CD4-positive, alpha-beta T cell treated with Interleukin-6 at 100 ng/mL for 8 hours (primary cell): Measurements from ENCODE around the gene ZNF254.
"Not testable (repeated sequence)": the region's sequence is repeated elsewhere in the genome, so short reads cannot be mapped to it uniquely, and the experiment has no call there.

ENCODE experiments used
- DNase-seq: peaks from one replicate; pipeline ENCODE4 v3.0.0-alpha.2; 2020; ENCODE audit warnings: mixed read lengths, low spot score

The ZNF254 gene

GRCh38 chr19:24086974-24087595 lies at the start of gene ZNF254:
TSS of gene ZNF254 (plus strand) at chr19:24087187. CDS start at chr19:24087308, 121 bp downstream.
- DNase-seq: peak; percentile 79

DNA sequence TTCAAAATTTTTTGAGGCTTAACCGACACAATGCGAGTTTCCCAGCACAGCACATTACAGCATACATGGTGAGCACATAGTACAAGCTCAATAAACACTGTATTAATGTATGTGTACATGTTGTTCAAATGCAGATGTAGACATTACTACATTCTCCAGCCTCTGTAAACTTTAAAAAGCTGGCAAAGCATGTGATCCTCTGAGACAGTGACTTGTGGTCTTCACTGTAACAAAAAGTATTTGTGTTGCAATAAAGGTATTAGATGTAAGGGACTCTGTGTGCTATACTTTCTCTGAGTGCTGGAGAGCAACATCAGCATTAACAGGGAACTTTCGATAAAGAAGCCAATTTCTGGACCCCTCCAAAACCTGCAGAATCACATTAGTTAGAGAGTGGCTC lies 46.4 kb upstream of the ZNF254 start:
- no peak for DNase-seq

DNA sequence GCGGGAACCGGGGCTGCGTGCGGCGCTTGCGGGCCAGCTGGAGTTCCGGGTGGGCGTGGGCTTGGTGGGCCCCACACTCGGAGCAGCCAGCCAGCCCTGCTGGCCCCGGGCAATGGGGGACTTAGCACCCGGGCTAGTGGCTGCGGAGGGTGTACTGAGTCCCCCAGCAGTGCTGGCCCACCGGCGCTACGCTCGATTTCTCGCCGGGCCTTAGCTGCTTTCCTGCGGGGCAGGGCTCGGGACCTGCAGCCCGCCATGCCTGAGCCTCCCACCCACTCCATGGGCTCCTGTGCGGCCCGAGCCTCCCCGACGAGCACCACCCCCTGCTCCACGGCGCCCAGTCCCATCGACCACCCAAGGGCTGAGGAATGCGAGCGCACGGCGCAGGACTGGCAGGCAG lies 45.7 kb upstream of the ZNF254 start:
- DNase-seq: not testable (repeated sequence)

DNA sequence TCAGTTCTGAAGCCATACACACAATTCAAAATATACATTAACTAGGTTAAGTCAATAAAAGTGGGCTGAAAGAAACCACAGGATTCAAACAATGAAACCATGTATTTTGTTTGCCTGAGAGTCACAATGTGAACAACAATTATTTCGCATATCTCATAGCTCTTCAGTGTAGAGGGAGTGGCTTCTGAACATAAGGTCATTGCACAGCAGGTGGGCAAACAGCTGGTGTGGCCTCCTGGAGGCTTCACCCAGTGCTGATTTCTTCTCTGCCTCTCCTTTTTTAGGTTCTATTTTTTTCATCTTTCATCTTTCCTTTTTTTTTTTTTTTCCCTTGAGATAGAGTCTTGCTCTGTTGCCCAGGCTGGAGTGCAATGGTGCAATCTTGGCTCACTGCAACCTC lies 40.4 kb upstream of the ZNF254 start:
- no peak for DNase-seq

- no peak for DNase-seq
These were observed 38.7 kb upstream of the ZNF254 start for GRCh38 chr19:24048261-24048660.

DNA sequence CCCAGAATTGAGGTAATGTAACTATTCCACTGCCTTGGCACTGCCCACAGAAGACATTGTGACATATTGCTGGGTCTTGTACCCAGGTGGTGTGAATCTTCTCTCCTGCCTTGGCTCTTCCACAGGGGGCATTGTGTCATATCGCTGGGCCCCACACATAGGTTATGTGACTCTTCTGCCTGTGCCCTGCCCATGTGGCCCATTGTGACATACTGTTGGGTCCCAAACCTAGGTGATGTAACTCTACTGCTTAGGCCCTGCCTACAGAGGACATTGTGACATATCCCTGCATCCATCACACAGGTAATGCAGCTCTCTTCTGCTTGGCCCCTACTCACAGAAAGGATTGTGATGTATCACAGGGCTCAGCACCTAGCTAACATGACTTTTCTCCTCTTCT lies 37.5 kb upstream of the ZNF254 start:
- no peak for DNase-seq

DNA sequence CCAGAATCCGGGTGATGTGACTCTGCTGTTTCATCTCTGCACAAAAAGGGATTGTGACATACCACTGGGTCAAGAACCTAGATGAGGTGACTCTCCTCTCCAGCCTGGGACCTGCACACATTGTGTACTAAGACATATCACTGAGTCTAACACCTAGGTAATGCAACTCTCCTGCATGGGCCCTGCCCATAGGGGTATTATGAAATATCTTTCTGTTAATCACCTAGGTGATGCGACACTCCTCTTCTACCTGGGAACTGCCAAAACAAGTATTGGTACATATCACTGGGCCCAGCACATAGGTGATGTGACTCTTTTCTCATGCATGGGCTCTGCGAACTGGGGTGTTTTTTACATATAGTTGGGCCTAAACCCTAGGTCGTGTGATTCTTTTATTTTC lies 35.5 kb upstream of the ZNF254 start:
- DNase-seq: no peak

DNA sequence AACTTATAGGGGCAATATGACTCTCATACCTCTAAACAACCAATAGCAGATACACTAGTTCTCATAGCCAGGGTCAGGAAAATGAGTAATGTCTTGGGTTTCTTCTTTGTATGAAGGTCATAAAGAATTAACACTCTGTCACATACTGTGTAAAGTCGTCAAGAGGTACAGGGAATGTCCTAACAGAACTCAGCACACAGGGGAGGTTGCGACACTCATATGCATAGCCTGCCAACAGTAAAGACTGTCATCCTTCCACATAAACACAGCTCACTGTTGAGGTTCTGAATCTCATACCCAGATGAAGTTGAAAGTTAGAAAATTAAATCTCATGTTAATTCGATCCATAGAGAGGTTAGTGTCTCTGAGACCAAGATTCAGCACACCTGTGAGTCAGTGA lies 34.2 kb upstream of the ZNF254 start:
- no peak for DNase-seq

GRCh38 chr19:24053601-24054000 lies 33.4 kb upstream of the ZNF254 start:
- DNase-seq: no peak

- DNase-seq: no peak
These were observed 32.7 kb upstream of the ZNF254 start for GRCh38 chr19:24054044-24054935.

DNA sequence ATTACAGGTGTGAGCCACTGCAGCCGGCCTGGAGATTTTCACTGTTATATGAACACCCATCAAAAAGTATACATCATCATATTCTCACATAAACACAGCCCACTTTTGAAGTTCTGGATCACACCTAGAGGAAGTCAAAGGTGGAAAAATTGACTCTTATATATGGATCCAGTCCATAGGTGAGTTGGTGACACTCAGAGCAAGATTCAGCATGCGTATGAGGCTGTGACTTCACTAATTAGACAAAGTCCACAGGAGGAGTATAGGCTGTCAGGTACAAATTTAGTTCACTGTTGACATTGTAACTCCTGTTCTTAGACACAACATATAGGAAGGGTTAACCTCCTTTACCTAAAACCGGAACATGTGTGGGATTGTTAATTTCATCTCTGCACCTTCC lies 31.4 kb upstream of the ZNF254 start:
- DNase-seq: no peak

DNA sequence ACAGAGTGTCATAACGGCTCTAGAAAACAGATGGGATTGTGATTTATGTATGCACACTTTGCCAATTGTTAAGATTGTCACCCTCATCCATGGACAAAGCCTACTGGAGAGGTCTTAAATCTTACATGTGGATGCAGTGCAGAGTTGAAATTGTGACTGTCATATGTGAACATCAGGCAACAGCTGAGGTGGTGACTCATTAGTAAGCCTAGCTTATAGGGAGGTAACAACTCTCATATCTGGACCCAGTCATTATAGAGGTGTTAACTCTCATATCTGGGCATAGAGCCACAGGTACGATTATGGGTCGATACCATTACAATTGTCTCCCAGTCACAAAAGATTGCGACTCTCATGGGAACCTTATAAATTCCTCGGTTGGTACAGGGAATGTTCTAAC lies 29.8 kb upstream of the ZNF254 start:
- no peak for DNase-seq

- no peak for DNase-seq
These were observed 27.3 kb upstream of the ZNF254 start for GRCh38 chr19:24059563-24060295.

DNA sequence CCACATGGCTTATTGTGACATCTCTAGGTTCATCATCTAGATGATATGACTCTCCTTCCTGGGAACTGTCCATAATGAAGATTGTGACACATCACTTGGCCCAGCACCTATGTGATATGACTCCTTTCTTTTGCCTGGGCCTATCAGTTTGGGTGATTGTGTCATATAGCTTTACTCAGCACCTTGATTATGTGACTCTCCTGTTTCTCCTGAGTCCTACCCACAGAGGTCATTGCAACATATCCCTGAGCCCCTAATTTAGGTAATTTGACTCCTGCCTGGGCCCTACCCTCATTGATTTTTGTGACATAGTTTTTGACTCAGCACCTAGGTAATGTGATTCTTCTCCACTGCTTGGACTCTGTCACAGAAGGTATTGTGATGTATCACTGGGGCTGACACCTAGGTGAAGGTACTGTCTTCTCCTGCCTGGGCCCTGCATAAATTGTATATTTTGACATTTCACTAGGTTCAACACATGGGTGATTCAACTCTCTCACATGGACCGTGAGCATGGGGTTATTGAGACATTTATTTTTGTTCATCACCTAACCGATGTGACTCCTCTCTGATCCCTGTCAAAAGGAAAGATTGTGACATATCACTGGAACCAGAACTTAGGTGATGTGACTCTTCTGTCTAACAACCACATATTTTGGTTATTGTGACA lies 26.2 kb upstream of the ZNF254 start:
- DNase-seq: no peak

GRCh38 chr19:24062190-24062589 lies 24.8 kb upstream of the ZNF254 start:
- no peak for DNase-seq

DNA sequence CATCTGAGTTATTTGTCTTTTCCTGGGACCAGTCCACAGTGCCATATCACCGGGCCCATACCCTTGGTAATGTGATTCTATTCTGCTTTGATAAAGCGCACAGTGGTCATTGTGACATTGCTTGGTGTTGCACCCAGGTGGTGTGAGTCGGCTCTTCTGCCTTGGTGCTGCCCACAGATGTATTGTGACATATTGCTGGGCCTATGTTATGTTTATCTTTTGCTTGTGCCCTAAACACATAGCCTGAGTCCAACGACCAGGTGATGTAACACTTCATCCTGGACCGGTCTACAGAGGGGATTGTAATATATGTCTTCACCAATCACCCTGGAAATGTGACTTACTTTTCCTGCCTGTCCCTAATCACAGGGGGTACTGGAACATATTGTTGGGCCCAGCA lies 23.7 kb upstream of the ZNF254 start:
- no peak for DNase-seq

DNA sequence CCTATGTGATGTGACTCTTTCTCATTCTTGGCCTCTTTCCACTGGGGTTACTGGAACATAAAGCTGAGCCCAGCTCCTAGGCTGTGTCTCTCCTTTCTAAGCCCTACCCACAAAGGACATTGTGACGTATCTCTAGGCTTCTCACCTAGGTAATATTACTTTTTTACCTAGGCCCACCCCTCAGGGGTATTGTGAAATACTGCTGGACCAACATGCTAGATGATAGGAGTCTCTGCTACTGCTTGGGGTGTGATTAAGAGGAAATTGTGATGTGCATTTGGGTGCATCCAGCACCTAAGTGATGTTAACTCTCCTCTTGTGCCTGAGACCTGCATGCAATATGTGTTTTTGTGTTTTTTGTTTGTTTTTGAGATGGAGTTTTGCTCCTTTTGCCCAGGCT lies 22.8 kb upstream of the ZNF254 start:
- no peak for DNase-seq

GRCh38 chr19:24065243-24065642 lies 21.7 kb upstream of the ZNF254 start:
- DNase-seq: no peak

DNA sequence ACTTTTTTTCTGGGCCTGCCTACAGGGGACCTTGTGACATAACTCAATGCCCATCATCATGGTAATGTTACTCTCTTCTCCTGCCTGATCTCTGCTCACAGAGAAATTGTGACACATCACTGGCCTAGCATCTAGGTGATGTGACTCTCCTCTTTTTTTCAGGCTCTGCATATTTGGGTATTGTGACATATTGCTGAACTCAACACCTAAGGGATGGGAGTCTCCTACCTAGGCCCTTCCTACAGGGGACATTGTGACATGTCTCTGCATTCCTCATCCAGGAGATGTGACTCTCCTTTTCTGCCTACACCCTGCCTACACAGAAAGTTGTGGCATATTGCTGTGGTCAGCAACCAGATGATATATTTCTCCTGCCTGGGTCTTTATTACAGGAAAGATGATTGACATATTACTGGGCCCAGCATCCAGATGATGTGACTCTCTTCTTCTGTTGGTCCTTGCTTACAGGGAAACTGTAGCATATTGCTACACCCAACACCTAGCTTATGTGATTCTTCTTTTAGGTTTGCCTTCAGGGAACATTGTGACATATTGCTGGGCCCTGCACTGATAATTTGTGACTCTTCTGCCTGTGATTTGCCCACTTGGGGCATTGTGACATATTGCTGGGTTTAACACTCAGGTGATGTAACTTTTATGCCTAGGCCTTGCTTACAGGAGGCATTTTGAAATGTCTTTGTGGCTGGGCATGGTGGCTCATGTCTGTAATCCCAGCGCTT lies 21.0 kb upstream of the ZNF254 start:
- DNase-seq: no peak

DNA sequence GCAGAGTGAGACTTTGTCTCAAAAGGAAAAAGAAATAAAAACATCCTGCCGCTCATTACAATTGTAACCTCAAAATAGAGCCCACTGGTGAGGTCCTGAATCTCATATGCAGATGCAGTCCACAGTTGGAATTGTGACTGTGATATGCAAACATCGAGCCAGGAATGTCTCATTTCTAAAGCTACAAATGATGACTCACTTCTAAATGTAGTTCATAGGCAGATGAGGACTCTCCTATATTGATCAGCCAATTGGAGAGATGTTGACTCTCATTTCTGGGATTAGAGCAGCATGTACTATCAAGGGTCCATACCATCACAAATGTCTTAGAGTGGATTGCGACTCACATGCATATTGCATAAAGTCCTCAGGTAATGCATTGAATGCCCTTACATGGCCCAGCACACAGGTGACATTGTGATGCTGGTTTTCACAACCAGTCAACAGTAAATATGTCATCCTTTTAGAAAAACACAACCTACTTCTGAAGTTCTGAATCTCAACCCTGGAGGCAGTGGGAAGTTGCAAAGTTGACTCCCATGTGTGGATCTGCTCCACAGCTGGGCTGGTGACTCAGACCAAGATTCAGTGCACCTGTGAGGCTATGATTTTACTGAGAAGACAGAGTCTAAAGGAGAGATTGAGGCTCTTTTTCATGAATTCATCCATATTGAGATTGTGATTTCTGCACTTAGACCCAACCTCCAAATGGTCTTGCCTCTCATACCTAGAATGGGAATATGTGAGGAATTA lies 16.9 kb upstream of the ZNF254 start:
- DNase-seq: no peak

DNA sequence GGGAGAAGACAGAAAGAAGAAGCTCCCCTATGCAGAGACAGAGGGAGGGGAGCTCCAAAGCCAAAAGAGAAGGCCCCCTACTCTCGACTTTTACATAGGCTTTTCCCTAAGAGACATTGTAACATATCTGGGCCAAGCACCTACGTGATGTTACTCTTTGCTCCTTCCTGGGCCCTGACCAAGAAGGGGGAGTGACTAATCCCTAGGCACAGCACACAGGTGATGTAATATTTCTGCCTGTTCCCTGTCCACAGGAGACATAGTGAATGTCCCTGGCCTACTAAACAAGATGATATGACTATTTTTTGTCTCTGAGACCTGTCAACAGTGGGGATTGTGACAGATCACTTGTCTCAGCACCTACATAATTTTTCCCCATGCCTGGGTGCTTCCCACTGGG lies 15.9 kb upstream of the ZNF254 start:
- no peak for DNase-seq
